ENCODE measurements around the gene CA7.

CA7 gene

DNA sequence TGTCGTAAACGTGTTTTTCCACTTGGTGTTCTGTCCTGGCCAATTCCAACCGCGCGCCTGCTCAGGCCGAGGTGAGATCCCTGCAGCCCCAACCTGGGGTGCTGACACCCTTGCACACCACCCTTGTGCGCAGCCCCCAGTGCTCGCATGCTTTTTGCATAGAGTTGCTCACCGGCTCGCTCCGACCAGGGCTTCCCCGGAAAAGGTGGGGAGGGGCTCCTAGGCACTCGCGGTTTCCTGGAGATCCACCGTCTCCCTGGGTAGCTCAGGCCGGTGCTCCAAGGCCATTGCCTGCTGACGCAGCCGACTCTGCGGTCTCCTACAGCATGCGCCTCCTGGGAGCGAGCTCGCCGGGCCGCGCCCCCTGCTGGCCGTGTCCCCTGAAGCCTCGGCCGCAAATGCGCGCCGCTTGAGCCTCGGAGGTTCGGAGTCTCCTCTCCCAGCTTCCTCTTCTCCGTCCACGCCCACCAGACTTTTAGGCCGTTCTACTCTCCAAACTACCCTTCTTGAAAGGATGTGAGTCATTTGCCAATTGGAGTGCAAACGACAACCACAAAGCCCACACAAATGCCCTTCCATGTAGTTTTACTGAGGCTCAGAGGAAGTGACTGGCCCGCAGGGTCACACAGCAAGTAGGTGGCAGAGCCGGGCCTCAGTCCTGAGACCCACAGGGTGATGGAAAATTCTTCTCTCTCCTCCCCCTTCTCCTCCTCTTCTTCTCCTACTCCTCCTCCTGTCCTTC, 28.9 kb downstream of the CA7 start:
- peak; percentile 94 to 96 for DNase-seq (ENCODE audit: low read depth in 2 of 2)

DNA sequence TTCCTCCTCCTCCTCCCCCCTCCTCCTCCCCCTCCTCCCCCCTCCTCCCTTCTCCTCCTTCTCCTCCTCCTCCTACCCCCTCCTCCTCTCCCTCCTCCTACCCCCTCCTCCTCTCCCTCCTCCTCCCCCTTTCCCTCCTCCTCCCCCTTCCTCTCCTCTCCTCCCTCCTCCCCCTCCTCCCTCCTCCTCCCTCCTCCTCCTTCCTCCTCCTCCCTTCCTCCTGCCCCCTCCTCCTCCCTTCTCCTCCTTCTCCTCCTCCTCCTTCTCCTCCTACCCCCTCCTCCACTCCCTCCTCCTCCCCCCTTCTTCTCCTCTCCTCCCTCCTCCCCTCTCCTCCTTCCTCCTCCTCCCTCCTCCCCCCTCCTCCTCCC, 29.5 kb downstream of the CA7 start:
- no peak for DNase-seq (ENCODE audit: low read depth in 2 of 2)

DNA sequence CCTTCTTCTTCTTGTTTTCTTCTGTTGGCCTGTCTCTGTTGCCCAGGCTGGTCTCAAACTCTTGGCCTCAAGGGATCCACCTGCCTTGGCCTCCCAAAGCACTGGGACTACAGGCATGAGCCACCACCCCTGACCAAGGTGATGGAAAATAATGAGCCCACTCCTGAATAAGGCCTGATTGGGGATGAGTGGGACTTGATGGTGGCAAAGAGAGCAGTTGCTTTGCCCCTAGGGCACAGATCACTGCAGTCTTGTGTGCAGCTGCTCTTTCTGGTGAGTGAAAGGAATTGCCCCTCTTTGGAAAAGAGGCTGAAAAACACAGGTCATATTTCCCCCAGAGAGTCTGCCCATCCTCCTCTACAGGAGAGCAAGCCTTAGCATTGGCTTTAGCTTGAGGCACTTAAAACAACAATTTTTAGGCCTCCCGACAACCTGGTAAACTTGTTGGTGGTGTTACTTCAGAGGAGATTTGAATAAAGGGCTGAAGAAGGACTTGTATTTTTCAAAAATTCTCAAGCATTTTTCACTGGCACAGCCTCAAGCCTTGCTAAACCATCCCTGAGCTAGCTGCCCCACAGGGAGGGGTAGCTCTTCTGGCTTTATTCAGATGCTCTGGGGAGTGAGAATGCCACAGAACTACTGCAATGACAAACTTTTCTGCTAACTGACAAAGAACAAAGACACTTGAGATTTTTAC, 30.0 kb downstream of the CA7 start:
- no peak for DNase-seq (ENCODE audit: low read depth in 2 of 2)

DNA sequence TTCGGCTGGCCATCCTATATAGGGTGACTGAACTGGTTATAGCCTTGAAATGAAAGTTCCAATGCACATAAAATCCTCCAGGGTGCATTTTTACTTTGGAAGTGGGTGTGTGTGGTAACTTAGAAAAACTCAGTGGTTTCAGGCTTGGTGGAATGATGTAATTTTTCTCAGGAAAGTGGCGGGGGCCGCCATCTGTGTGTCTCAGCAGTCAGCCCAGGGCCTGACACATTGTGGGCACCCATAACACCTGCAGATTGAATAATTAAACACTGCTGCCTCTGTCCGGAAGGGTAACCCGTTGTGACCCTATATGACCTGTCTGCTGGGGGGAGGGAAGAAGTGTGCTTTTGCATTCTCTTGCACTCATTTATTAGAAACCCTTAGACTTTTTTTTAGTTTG, 33.9 kb downstream of the CA7 start:
- peak; percentile 60 to 68 for DNase-seq (ENCODE audit: low read depth in 2 of 2)

DNA sequence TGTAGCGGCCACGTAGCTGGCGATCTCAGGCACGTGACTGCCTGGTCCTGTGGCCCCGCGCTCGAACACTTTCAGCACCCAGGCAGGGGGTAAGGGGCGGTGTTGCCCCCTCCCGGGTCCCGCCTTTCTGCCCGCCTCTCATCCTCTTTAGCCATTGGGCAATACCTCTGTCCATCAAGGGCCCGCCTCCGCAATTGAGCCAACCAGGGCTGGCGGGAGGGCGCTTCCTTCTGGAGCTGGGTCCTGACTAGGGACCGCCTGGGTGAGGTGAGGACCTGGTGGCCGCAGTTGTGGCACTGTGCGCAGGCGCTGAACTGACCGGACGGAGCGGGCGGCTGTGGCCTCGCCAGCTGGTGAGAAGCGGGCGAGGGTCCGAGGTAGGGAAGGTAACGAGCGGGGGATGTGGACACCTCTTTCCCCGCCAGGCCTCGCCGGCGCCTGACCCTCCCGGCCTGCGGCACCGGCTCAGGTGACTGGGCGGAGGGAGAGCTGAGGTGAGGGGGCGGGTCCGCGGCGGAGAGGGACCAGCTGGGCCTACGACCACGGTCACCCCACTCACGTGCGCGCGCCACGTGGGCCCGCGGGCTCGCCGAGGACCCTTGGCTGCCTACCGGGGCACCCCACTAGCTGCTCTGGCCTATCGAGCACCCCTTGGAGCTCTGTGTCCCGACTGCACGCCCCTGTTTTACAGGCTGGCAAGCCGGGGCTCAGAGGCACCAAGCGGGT, 36.2 kb downstream of the CA7 start, which contains the start of gene PDP2:
Gene PDP2, plus strand, starts transcription at position 228 of the 726 bp plus-strand sequence. CDS start 3,770 bp downstream, outside the sequence.
- peak; percentile 85 to 90 for DNase-seq (ENCODE audit: low read depth in 2 of 2)

DNA sequence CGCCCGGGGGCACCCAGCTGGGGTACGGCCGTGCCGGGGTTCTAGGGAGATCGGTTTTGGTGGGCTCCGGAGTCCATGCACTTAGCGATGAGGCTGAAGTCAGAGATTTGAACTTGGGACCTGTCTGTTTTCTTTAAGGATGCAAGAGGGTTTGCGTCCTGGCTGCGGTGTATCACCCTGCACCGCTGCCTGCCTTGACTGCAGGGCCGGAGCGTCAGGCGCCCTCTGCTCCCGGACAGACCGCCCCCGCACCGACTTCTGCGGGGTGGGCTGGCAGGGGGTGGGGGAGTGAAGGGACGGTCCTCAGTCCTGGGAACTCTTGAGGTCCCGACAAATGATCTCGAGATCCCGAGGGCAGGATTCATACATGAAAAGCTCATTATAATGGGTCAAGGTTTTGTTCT, 36.8 kb downstream of the CA7 start:
- no peak for DNase-seq (ENCODE audit: low read depth in 2 of 2)

DNA sequence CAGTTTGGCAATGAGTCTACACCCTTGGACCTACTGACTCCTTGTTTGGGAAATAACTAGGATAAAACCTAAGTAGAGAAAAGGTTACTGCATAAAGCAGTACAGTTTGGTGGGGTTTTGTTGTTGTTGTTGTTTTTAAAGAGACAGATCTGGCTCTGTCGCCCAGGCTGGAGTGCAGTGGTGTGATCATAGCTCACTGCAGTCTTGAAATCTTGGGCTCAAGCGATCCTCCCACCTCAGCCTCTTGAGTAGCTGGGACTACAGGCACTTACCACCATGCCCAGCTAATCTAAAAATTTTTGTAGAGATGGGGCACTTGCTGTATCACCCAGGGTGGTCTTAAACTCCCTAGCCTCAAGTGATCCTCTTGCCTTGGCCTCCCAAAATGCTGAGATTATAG, 37.3 kb downstream of the CA7 start:
- no peak for DNase-seq (ENCODE audit: low read depth in 2 of 2)

DNA sequence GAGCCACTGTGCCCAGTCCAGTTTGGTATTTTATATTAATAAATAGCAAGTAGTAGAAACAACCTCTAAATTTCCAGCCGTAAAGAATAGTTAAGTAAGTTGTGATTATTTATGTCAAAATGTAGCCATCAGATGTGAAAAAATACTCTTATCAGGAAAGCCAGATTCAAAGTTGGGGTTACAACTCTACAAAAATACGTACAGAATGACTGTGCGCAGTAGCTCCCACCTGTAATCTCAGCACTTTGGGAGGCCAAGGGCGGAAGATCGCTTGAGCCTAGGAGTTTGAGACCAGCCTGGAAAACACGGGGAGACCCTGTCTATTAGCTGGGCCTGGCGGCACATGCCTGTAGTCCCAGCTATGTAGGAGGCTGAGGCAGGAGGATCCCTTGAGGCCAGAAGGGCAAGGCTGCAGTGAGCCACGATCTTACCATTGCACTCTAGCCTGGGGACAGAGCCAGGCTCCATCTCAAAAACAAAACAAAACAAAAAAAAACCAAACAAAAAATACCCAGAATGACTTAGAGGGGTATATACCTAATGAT, 37.8 kb downstream of the CA7 start:
- no peak for DNase-seq (ENCODE audit: low read depth in 2 of 2)

DNA sequence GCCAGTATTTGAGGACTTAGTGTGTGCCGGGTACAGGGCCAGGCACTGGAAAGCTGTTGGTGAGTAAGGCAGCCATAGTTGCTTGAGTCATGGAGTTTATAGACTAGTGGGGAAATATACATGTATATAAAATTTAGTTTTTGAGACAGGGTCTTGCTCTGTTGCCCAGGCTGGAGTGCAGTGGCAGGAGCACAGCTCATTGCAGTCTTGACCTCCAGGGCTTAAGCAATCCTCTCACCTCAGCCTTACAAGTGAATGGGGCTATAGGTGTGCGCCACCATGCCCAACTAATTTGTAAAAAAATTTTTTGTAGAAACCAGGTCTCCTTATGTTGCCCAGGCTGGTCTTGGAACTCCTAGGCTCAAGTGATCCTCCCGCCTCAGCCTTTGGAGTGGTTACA, 38.5 kb downstream of the CA7 start:
- no peak for DNase-seq (ENCODE audit: low read depth in 2 of 2)

DNA sequence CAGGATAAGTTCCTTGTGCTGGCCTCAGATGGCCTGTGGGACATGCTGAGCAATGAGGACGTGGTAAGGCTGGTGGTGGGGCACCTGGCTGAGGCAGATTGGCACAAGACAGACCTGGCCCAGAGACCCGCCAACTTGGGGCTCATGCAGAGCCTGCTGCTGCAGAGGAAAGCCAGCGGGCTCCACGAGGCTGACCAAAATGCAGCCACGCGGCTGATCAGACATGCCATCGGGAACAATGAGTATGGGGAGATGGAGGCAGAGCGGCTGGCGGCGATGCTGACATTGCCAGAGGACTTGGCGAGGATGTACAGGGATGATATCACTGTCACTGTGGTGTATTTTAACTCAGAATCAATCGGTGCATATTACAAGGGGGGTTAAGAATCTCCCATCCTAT, 41.3 kb downstream of the CA7 start:
- no peak for DNase-seq (ENCODE audit: low read depth in 2 of 2)

DNA sequence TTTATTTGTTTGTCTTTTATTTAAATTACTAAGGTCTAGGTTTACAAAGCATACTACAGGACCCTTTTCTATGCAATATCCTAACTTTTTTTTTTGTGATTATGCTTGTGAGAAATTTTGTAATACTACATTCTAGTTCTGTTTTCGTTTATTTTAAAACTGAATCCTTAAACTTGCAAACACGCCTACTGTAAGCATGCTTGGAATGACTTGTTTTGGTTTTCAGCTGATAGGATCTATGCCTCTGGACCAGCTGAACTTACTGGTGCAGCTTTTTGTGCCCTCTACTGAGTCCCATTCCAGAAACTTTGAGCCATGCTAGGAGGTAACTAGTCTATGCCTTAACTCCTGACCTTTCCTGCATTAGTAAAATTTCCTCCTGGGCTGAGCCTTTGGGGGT, 42.1 kb downstream of the CA7 start:
- DNase-seq (ENCODE audit: low read depth in 2 of 2) = no peak

DNA sequence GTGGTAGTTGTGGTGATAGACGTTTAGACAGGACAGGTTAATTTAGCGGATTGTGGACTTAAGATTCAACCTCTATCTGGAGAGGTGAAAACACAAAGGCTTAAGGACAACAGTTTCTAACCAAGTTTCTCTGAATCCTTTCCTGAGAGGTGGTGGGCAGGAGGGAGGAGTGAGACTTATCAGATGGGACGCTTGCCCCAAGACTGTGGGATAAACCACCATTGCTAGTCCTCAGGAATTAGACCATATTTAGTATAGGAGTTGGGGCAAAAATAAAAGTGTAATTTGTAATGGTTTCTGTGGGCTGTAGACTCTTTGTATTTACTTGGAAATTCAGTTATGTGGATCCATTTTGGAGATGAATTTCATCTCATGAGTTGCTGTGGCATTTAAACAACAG, 42.7 kb downstream of the CA7 start:
- no peak for DNase-seq (ENCODE audit: low read depth in 2 of 2)

DNA sequence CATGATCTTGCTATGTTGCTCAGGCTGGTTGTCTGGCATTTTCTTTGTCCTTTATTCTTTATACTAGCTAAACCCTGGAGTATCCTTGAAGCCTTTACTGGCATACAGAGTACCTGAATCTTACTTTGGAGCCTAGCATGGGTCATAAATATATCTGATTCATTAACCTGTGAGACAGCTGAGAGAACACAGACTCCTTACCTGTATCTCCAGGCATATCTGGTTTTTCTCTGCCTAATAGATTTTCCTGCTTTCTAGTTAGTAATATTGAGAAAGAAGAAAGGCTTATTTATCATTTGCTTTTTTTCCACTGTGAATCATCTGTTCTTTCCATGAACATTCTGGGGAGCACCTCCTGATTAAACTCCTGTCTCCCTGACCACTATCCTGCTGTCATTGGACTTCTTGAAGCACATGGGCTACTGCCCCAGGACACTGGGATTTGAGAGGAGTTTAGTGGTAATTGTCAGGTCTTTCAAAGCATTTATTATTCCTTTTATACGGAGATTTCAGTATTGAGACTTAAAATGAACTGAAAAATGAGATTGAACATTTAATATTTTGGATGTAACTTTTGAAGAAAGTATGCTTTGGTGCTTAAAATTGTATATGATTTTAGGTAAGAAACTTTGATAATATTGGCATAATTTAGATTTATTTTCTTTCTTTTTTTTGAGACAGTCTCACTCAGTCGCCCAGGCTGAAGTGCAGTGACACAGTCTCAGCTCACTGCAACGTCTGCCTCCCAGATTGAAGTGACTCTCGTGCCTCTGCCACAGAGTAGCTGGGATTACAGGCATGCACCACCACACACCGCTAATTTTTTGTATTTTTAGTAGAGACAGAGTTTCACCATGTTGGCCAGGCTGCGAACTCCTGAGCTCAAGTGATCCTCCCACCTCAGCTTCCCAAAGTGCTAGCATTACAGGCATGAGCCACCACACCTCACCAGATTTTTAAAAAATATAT, 44.7 kb downstream of the CA7 start:
- no peak for DNase-seq (ENCODE audit: low read depth in 2 of 2)

DNA sequence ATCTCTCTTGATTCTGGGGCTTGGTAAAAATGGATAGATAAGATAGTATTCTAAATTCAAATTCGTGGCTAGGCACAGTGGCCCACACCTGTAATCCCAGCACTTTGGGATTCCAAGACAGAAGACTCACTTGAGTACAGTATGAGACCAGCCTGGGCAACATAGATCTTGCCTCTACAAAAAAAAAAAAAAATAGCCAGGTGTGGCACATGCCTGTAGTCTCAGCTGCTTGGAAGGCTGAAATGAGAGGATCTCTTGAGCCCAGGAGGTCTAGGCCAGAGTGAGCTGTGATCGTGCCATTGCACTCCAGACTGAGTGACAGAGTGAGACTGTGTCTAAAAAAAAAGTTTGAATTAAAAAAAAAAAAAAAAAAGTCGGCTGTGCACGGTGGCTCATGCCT, 45.4 kb downstream of the CA7 start:
- no peak for DNase-seq (ENCODE audit: low read depth in 2 of 2)

DNA sequence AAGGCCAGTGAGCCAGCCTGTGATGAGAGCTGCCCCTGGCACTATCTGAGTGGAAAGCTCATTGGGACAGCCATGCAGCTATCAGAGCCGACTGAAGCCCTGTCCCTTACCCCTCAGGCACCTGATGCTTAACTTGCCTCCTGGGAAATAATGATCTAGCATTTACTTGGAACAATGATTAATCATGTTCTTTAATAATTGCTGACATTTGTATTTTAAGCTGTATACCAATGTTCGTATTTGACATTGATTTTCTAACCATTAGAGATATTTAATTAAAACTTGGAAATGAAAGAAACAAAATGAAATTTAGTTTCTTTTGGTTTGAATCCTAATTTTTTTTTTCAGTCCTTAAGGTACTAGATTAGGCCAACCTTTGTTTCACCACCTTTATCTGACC, 46.6 kb downstream of the CA7 start:
- DNase-seq (ENCODE audit: low read depth in 2 of 2) = no peak

DNA sequence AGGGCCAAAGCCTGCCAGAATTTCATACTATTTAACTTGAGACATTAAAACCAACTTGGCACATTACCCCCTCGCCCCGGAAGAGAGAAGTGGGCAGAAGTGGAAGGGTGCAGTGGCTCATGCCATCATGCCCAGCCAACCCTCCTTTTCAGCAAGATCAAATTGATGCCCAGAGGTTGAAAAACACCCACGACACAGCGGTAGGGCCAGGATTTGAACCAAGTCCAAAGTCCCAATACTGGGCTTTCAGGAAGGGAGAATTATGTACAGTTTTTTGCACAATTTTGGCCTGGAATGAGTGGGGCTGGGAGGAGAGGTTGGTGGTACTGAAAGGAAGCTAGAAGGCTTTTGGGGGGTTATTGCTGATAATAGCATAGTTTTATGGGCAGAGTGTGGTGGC, 47.1 kb downstream of the CA7 start:
- DNase-seq (ENCODE audit: low read depth in 2 of 2) = no peak

DNA sequence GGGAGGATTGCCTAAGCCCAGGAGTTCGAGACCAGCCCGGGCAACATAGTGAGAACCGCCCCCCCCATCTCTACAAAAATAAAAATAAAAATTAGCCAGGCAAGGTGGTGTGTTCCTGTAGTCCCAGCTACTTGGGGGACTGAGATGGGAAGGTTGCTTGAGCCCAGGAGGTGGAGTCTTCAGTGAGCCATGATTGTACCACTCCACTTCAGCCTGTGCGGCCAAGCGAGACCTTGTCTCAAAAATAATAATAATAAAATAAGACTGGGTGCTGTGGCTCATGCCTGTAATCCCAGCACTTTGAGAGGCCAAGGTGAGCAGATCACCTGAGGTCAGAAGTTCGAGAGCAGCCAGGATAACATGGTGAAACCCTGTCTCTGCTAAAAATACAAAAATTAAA, 47.6 kb downstream of the CA7 start:
- no peak for DNase-seq (ENCODE audit: low read depth in 2 of 2)

DNA sequence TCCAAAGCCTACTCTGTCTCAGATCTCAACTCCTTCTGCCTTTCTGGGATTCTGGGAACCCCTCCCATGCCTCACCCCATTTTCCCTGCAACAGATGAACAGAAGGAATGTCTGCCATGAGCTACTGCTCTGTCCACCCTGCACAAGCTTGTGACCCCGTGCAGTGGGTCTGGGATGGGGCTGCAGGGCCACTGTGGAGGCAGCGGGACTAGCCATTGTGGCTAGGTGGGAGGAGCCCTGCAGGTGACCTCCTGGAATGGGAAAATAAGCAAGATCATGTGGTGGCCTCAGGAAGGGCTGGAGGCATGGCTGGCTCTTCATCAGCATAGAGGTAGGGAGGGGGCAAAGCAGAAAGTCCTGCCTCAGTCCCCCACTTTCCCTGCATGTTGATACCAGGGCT, 49.8 kb downstream of the CA7 start:
- no peak for DNase-seq (ENCODE audit: low read depth in 2 of 2)

DNA sequence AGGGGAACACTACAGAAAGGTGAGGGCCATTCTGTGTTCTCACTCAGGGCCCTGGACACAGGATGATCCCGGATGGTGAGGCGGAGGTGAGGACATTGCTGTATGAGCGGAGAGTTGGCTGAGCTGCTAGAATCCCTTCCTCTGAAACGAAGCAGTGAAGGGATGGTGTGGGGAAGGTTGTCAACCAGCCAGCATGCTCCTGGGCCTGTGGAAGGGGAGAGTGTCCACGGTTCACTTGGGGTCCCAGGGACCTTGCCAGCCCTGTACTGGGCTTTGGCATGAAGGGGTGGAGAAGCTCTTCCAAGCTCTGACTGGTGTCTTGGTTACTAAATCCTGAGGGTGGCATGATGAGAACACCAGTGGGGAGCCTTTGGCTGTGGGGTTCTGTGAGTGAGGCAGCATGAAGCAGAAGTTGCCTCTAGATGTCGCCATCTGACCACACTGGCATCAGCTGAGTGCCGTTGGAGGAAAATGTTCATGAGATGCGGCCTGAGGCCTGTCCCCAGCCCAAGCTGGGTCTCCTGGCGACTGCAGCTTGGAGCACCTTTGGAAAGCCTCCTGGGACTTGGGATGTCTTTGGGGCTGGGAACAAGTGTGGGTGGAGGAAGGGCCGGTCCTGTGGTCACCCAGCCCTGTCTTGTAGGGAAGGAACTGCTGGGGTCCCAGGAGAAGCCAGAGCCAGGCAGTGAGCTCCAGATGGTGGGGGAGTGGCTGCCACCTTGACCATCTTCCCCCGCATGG, 50.9 kb downstream of the CA7 start:
- DNase-seq (ENCODE audit: low read depth in 2 of 2) = no peak

DNA sequence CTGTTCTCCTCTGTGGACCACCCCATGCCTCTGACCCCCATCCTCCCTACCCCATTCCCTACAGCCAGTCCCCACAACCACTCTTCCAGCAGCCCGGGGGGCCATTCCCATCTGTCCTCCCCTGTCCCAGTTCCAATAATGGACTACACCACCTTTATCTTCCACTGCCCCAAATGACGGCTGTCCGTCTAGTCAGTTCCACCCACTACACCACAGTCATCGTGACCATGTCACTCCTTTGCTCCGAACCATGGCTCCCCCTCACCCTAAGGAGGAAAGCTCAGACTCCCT, 51.4 kb downstream of the CA7 start:
- DNase-seq (ENCODE audit: low read depth in 2 of 2) = no peak

DNA sequence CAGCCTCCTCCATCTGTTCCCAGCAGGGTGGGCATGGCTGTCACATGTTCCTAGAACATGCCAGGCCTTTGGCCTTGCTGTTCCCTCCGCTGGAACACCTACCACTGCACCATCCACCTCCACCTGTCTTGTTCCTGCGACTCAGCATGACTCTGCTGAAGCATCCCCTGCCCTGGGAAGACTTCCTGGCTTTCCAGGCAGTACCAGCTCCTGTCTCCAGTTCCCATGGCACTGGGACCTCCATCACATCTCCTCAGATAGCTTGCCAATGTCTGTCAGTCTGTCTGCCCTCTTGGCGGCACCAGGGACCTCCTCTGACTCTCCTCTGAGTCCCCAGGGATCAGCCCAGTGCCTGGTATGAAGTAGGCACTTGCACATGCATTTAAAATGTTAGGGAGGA, 51.8 kb downstream of the CA7 start:
- DNase-seq (ENCODE audit: low read depth in 2 of 2) = no peak
